ENCODE results near the gene SLC6A19.

The SLC6A19 gene

DNA sequence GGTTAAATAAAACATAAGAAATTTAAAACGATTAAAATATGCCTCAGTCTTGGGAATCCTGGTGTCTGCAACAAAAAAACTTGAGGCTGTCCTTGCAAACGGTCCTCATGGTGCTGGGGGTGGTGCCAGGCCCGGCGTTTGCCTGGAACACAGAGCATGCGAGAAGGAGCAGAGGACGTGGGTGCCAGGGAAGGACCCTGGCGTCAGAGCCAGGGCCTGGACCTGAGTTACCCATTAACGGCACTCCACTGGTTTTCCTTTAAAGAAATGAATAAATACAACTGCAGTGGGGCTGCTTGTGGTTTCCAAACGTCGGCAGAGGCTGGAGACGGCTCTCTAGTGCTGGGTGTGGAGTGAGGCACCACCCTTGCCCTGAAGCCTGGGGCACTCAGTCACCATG lies 23.7 kb downstream of the SLC6A19 start, which contains the start of gene SLC6A18 (continued):
- TF ChIP-seq, protein P1, sequence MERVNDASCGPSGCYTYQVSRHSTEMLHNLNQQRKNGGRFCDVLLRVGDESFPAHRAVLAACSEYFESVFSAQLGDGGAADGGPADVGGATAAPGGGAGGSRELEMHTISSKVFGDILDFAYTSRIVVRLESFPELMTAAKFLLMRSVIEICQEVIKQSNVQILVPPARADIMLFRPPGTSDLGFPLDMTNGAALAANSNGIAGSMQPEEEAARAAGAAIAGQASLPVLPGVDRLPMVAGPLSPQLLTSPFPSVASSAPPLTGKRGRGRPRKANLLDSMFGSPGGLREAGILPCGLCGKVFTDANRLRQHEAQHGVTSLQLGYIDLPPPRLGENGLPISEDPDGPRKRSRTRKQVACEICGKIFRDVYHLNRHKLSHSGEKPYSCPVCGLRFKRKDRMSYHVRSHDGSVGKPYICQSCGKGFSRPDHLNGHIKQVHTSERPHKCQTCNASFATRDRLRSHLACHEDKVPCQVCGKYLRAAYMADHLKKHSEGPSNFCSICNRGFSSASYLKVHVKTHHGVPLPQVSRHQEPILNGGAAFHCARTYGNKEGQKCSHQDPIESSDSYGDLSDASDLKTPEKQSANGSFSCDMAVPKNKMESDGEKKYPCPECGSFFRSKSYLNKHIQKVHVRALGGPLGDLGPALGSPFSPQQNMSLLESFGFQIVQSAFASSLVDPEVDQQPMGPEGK (tag by site-specific recombination; IDR thresholded peaks at IDR 0.05): no peak

GRCh38 chr5:1226231-1226630 lies 24.8 kb downstream of the SLC6A19 start:
- ChIA-PET POLR2A (no interaction called here), CTCF (interaction anchor here (0.6 kb wide), 1 partner anchor 483 kb away, joined by 3 read pairs; no protein-coding TSS in a partner anchor)
- no peak overlapping the region for H3K4me3 ChIP-seq (ENCODE audit: low read depth, low read length)
- no peaks in the 10 kb centered on the region for H3K9me3 ChIP-seq (ENCODE audit: control insufficient read depth, insufficient read depth, low read depth, low read length)
- H3K36me3 ChIP-seq (ENCODE audit: control insufficient read depth in 2 of 2, insufficient read depth in 1 of 2, low read length in 2 of 2): no peaks in the 10 kb centered on the region
- H3K27ac ChIP-seq (ENCODE audit: extremely low read depth, low read depth, low read length): no peak overlapping the region
- 0 out of 2 replicates have a peak, but pooled peaks cover 2% of the 10 kb centered on the region for H3K4me1 ChIP-seq (ENCODE audit: control insufficient read depth, insufficient read depth, low read length)
- no peak for TF ChIP-seq ZNF561 (tag by site-specific recombination; IDR thresholded peaks at IDR 0.05; ENCODE audit: borderline replicate concordance)
- TF ChIP-seq GLIS1 (tag by site-specific recombination; IDR thresholded peaks at IDR 0.05): no peak
- no peak for TF ChIP-seq REST (tag by site-specific recombination; IDR thresholded peaks at IDR 0.05)
- TF ChIP-seq ZNF521 (tag by site-specific recombination; IDR thresholded peaks at IDR 0.05): no peak
- no peak for TF ChIP-seq ZNF341 (tag by site-specific recombination; IDR thresholded peaks at IDR 0.05; ENCODE audit: low read depth)
- no peak for TF ChIP-seq ZNF214 (tag by site-specific recombination; IDR thresholded peaks at IDR 0.05; ENCODE audit: borderline replicate concordance)
- TF ChIP-seq, protein P2, sequence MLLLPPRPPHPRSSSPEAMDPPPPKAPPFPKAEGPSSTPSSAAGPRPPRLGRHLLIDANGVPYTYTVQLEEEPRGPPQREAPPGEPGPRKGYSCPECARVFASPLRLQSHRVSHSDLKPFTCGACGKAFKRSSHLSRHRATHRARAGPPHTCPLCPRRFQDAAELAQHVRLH (tag by site-specific recombination; IDR thresholded peaks at IDR 0.05): no peak
- no peak for TF ChIP-seq ZNF292 (tag by site-specific recombination; IDR thresholded peaks at IDR 0.05; ENCODE audit: borderline replicate concordance, low read depth)
- TF ChIP-seq, protein P3, sequence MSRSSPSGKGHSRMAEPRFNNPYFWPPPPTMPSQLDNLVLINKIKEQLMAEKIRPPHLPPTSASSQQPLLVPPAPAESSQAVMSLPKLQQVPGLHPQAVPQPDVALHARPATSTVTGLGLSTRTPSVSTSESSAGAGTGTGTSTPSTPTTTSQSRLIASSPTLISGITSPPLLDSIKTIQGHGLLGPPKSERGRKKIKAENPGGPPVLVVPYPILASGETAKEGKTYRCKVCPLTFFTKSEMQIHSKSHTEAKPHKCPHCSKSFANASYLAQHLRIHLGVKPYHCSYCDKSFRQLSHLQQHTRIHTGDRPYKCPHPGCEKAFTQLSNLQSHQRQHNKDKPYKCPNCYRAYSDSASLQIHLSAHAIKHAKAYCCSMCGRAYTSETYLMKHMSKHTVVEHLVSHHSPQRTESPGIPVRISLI (tag by site-specific recombination; IDR thresholded peaks at IDR 0.05): no peak
- TF ChIP-seq, protein P4, sequence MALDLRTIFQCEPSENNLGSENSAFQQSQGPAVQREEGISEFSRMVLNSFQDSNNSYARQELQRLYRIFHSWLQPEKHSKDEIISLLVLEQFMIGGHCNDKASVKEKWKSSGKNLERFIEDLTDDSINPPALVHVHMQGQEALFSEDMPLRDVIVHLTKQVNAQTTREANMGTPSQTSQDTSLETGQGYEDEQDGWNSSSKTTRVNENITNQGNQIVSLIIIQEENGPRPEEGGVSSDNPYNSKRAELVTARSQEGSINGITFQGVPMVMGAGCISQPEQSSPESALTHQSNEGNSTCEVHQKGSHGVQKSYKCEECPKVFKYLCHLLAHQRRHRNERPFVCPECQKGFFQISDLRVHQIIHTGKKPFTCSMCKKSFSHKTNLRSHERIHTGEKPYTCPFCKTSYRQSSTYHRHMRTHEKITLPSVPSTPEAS (tag by site-specific recombination; IDR thresholded peaks at IDR 0.05): no peak
- TF ChIP-seq KLF9 (tag by site-specific recombination; IDR thresholded peaks at IDR 0.05; ENCODE audit: low read depth): no peak
- TF ChIP-seq KLF1 (tag by site-specific recombination; IDR thresholded peaks at IDR 0.05): no peak
- TF ChIP-seq ZNF558 (tag by site-specific recombination; IDR thresholded peaks at IDR 0.05): no peak
- TF ChIP-seq ZNF223 (tag by site-specific recombination; IDR thresholded peaks at IDR 0.05): no peak
- no peak for TF ChIP-seq ZNF449 (tag by site-specific recombination; IDR thresholded peaks at IDR 0.05)
- TF ChIP-seq OVOL3 (tag by site-specific recombination; IDR thresholded peaks at IDR 0.05): no peak
- TF ChIP-seq FEZF1 (tag by site-specific recombination; IDR thresholded peaks at IDR 0.05): no peak
- TF ChIP-seq GLI2 (tag by site-specific recombination; IDR thresholded peaks at IDR 0.05; ENCODE audit: borderline replicate concordance, low read depth): no peak
